ENCODE results near the gene LLGL2.

The LLGL2 gene

DNA sequence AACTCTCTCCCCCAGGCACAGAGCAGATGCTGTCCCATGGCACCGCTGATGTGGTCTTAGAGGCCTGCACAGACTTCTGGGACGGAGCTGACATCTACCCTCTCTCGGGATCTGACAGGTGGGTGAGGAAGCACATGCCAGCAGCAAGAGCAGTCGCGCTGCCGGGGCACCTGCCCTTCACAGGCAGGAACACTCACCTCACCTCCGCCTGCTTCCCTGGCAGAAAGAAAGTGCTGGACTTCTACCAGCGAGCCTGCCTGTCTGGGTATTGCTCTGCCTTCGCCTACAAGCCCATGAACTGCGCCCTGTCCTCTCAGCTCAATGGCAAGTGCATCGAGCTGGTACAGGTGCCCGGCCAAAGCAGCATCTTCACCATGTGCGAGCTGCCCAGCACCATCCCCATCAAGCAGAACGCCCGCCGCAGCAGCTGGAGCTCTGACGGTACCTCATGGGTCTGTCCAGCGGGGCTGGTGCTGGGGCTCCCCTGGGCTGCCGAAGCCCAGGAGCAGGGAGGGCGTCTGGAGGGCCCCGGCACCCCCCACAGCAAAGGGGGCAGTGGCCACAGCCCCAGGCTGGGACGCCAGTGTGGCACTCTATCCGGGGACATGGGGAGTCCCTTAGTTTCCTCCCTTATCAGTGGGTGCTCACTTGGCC, 31.9 kb upstream of the LLGL2 start:
- no peak for DNase-seq

DNA sequence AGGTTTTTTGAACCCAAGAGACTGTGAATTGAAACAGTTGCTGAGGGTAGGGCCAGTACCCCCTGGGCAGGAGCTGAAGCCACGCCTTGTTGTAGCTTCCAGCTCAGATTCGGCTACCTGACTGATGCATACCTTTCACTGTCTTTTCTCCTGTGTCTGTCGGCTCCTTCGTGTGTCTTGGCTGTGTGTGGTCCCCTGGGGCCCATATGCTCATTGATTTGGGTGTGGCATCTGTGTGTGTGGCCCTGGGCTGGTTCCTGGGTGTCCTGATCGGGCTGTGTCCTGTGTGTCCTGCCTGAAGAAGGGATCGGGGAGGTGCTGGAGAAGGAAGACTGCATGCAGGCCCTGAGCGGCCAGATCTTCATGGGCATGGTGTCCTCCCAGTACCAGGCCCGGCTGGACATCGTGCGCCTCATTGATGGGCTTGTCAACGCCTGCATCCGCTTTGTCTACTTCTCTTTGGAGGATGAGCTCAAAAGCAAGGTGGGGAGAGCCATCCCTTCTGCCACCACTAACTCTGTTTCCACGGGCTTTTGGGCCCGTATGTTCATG, 31.1 kb upstream of the LLGL2 start:
- no peak for DNase-seq

DNA sequence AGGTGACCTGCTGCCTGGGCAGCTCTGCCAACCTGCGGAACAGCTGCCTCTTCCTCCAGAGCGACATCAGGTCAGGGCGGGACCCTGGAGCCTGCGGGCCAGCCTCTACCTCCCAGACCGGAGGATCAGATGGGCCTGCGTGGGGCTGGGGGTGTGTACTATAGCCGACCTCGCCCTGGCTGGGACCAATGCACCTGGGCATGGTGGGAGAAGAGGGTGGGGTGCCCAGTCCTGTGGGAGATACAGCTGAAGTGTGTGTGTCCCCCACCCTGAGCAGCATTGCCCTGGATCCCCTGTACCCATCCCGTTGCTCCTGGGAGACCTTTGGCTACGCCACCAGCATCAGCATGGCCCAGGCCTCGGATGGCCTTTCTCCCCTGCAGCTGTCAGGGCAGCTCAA, 29.5 kb upstream of the LLGL2 start:
- no peak for DNase-seq

- no peak for DNase-seq
Observed at GRCh38 chr17:75498039-75498725, 27.3 kb upstream of the LLGL2 start.

DNA sequence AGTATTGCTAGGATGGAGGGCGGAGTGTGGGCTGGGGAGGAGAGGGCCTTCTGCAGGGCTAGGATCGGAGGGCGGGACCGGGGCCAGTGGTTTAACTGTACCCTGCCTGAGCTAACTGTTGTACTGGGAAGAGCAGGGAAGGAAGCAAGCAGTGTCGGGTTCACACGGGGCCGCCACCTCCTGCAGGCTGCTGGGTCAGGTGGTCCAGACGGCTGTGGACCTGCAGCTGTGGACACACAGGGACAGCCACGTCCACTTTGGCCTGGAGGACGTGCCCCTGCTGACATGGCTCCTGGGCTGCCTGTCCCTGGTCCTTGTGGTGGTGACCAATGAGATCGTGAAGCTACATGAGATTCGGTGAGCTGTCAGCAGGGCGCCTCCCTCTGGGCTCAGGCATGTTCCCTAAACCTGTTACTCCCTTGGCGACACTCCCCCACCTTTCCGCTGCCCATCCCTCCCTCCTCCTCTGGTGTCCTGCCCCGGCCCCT, 26.7 kb upstream of the LLGL2 start:
- no peak for DNase-seq

- DNase-seq: no peak
Observed at GRCh38 chr17:75499313-75500022, 26.0 kb upstream of the LLGL2 start.

- DNase-seq: no peak
Observed at GRCh38 chr17:75500419-75501216, 24.9 kb upstream of the LLGL2 start.

DNA sequence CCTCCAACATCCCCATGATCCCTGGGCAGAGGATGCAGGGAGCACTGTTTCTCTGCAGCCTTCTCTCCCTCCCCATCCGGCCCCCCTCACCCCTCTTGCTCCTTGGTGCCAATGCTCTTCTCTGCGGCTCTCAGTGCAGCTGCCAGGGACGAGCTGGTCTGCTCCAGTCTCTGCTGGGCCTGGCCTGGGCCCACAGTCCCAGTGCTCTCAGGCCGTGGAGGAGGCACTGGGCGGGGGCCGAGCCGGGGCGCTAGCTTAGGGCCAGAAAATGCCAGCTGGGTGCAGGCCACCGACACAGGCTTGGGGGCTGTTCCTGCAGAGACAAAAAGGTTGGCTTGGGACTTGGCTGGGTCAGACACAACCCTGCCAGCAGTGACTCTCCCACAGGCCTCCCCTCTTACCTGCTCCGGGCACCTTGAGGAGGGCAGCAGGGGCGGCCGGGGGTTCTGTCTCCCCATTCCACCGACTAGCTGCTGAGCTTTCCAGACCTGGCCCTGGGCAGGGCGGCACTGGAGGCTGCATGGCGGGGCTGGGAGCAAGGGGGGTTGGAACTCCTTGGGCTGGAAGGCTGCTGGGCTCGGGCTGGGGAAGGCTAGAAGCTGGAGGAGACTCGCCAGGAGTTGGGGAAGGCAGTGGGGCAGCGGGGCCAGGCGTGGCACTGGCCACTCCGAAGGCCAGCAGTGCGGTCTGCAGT, 24.0 kb upstream of the LLGL2 start:
- no peak for DNase-seq

DNA sequence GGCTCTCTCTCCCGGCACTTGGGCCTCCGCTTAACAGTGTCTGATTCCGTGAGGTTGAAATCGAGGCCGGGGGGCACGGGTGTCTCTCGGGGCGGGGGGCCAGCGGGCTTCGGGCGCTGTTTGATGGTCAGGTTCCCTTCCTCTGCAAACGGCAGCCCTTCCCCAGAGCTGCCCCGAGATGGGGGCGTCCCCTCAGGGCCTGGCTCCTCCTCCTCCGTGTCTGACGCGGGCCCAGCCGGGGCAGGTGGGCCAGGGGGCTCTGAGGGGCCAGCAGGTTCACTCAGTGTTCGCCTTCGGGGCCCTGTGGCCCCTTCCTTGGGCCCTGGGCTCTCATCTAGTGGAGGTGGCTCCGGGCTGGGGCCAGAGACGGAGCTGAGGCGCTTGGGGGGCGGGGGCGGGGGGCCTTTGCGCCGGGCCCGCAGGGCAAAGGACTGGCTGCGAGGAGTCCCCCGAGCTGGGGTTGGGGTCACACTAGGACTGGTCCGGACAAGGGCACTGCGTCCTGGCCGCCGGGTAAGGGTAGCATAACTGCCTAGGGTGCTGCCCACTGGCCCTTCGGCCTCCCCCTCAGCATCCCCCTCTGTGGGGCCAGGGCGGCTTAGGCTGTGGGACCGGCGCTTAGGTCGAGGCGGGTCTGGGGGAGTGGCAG, 23.3 kb upstream of the LLGL2 start:
- no peak for DNase-seq

- no peak for DNase-seq
Observed at GRCh38 chr17:75502721-75503329, 22.7 kb upstream of the LLGL2 start.

GRCh38 chr17:75503337-75503950, 22.1 kb upstream of the LLGL2 start:
- no peak for DNase-seq

- no peak for DNase-seq
Observed at GRCh38 chr17:75503976-75504346, 21.5 kb upstream of the LLGL2 start.

DNA sequence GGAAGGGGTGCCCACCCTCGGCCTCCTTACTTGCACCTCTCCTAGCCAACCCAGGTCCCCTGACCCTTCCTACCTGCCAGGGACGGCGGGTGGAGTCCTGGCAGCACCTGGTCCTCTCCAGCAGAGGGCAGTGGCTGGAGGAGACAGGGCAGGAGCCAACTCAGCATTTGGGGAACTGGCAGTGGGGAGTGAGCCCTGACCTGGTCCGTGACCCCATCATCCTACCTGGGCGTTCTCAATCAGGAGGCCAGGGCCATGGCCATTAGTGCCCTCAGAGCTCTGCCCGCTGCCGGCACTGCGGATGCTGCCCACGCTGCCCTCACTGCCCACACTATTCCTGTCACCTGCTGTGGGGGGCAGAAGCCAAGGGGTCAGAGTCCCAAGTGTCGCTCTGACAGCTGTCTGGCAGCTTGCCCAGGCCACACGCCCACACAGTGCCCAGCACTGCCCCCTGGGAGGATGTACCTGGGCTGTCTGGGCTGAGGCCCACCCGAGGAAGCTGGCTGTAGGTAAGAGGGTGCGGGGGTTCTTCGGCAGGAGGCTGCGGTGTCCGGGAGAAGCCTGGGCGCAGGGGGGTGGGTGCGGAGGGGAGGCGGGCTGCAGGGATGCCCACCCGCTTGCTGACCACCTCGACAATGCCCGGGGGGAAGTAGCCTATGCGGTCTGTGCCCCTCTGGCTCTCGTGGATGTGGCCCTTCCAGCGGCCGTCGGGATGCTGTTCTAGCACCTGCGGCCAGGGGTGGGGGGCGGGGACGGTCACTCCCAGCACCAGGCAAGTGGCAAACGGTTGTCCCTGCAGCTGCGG, 20.9 kb upstream of the LLGL2 start:
- no peak for DNase-seq

GRCh38 chr17:75505152-75505409, 20.4 kb upstream of the LLGL2 start:
- DNase-seq: no peak

DNA sequence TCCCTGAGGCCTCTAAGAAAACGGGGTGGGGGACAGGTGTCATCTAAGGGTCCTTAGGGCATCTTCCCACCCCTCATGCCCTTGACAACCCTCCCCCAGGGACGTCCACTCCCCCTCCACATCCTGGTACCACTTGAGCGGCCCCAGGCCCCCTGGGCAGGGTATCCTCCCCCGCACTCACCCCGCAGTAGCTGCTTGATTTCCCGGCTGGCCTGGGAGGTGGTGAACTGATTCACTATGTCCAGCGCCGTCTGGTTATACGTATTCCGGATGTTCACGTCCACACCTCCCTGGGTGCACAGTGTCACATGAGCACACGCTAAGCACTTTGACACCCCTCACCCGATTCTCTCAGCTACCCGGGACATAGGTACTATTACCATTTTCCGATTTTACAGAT, 19.9 kb upstream of the LLGL2 start:
- no peak for DNase-seq

GRCh38 chr17:75506134-75506533, 19.4 kb upstream of the LLGL2 start:
- no peak for DNase-seq

DNA sequence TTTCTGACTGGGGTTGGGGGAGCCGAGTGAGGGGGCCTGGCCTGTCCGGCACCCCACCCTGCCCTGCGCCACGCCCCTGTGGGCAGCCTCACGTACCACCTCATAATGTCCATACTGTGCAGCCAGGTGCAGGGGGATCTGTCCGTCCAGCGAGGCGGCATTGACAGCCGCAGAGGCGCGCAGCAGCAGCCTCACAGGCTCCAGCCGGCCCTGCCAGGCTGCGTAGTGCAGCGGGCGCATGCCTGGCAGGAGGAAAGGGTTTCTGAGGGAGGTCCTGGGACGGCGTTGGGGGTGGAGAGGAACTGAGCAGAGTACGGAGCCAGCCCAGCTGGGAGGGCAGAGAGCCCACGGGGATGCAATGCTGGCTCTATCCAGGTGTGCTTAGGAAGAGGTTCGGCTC, 18.6 kb upstream of the LLGL2 start:
- no peak for DNase-seq

DNA sequence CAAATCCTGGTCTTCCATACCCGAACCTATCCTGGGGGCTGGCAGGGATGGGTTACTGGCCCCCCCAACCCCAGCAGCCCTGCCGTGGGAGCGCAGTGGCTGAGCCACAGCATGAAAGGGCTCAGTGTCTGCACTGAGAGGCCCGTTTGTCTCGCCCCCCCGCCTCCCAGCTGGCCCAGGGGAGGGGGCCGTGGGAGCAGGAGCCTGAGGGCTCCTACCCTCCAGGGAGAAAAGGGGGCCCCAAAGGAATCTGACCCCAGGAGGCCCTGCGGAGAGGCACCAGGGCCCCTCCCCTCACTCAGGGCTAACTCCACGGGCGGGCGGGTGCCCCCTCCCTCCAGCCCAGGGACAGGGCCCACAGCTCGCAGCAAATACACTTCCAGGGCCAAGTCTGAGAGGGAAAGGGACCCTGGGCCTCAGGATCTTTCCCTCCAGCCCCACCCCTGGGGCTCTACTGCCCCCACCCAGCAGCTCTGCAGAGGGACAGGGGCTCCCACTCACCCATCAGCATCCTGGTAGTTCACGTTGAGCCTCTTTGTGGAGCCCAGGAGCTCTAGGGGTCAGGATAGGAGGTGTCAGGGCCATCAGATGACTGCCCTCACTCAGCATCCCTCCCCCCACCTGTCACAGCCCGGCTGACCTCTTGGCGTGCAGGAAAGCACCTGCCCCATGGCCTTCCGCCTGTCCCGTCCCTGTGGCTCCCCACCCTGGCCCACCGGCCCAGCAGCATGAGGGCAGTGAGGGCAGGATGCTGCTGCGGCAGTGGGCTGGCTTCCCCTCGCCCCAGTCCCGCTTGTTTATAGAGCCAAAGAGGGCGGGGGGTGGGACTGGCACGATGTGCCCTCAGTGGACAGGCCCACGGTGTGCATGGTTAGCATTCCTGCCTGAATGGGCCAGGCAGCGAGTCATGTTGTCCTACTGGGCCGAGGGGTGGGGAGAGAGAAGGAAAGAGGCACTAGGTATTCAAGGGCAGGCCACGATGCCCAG, 17.5 kb upstream of the LLGL2 start:
- DNase-seq: no peak

- no peak for DNase-seq
Observed at GRCh38 chr17:75508931-75509361, 16.6 kb upstream of the LLGL2 start.
